ENCODE data around the gene C19orf38.

C19orf38 gene

GRCh38 chr19:10812902-10813404, 35.3 kb upstream of the C19orf38 start:
- H3K27ac ChIP-seq (replicated peaks): peak overlapping the region; percentile 89
- TF ChIP-seq, protein P1, sequence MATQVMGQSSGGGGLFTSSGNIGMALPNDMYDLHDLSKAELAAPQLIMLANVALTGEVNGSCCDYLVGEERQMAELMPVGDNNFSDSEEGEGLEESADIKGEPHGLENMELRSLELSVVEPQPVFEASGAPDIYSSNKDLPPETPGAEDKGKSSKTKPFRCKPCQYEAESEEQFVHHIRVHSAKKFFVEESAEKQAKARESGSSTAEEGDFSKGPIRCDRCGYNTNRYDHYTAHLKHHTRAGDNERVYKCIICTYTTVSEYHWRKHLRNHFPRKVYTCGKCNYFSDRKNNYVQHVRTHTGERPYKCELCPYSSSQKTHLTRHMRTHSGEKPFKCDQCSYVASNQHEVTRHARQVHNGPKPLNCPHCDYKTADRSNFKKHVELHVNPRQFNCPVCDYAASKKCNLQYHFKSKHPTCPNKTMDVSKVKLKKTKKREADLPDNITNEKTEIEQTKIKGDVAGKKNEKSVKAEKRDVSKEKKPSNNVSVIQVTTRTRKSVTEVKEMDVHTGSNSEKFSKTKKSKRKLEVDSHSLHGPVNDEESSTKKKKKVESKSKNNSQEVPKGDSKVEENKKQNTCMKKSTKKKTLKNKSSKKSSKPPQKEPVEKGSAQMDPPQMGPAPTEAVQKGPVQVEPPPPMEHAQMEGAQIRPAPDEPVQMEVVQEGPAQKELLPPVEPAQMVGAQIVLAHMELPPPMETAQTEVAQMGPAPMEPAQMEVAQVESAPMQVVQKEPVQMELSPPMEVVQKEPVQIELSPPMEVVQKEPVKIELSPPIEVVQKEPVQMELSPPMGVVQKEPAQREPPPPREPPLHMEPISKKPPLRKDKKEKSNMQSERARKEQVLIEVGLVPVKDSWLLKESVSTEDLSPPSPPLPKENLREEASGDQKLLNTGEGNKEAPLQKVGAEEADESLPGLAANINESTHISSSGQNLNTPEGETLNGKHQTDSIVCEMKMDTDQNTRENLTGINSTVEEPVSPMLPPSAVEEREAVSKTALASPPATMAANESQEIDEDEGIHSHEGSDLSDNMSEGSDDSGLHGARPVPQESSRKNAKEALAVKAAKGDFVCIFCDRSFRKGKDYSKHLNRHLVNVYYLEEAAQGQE (IDR thresholded peaks at IDR 0.05; ENCODE audit: insufficient replicate concordance, low read depth): no peak
- TF ChIP-seq CTCF (IDR thresholded peaks at IDR 0.05; ENCODE audit: insufficient read depth, low read length): no peak
- no peak; the same call in 1 of the 2 replicates for TF ChIP-seq GABPA (IDR thresholded peaks at IDR 0.05; ENCODE audit: low read depth)
- TF ChIP-seq POLR2AphosphoS5 (IDR thresholded peaks at IDR 0.05; ENCODE audit: low read depth): peak; percentile 83
- TF ChIP-seq SPI1 (IDR thresholded peaks at IDR 0.05; ENCODE audit: borderline replicate concordance, low read depth): peak; percentile 82
- peak; percentile 85 to 94 for DNase-seq (ENCODE audit: low read depth in 1 of 2, low spot score in 1 of 2)

DNA sequence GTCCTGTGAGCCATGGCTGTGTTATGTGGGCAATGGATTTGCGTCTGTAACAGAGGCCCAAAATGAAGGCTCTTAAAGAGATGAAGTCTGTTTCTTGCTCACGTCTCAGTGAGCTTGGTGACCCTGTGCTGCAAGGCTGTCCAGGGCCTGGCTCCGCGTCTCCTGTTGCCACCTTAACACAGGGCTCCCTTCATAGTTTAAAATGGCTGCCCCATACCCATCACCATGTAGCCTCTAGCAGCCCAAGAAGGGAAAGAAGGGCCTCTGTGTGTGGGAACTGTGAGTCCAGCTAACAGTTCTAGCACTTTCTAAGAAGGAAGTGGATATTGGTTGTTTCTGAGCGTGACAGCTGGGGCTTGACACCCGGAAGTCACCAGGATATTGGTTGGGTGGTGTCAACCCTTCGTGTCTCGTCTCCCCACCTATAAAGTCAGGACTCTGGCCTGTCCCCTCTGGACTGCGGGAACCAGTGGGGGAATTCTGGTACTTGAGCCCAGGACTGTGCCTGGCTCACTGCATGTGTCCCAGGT, 33.1 kb upstream of the C19orf38 start:
- Histone ChIP-seq H3K4me3 (replicated peaks; ENCODE audit: insufficient read depth, low read length) (no peak overlapping the region), H3K27ac (replicated peaks) (peak overlapping the region; percentile 89)
- no peak for TF ChIP-seq POLR2AphosphoS5 (IDR thresholded peaks at IDR 0.05; ENCODE audit: low read depth)
- no peak for TF ChIP-seq GABPA (IDR thresholded peaks at IDR 0.05; ENCODE audit: low read depth)
- TF ChIP-seq, protein P1 (IDR thresholded peaks at IDR 0.05; ENCODE audit: insufficient replicate concordance, low read depth): no peak
- no peak for TF ChIP-seq SPI1 (IDR thresholded peaks at IDR 0.05; ENCODE audit: borderline replicate concordance, low read depth)

More at GRCh38 chr19:10812902-10813404, 35.3 kb upstream of the C19orf38 start:
- H3K4me3 ChIP-seq (replicated peaks; ENCODE audit: insufficient read depth, low read length): no peak overlapping the region
- no peaks in the 10 kb centered on the region for H3K27me3 ChIP-seq (ENCODE audit: insufficient read depth, poor library complexity, severe bottlenecking)

DNA sequence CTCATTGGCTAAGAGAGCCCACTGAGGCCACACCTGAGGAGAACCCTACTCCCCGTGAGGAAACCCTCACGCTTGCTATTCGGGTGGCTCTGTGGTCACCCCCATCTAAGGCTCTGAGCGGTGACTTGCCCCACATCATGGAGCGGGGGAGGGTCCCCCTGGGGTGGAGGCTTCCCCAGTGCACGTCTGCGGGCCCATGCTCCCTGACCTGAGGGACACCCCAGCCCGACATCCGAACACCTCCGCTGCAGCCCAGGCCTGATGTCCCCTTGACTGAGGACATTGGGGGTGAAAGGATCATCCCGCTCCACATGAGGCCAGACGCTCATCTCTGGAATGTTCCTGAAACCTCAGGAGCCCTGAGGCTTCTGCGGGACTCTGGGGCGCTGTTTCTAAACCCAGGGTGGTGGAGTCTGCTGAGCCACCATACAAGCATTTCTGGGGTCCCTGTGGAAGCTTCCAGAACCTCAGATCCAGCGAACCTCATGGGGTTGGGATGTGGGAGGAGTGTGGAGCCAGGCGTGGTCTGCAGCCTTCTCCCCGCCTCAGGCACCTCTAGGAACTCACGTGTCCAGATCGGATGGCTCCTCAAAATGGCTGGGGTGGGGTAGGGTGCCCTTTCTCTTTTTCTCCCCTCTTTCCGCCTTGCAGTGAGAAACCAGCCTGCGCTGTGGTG, 32.1 kb upstream of the C19orf38 start:
- TF ChIP-seq, protein P1 (IDR thresholded peaks at IDR 0.05; ENCODE audit: insufficient replicate concordance, low read depth): no peak
- no peak for TF ChIP-seq POLR2AphosphoS5 (IDR thresholded peaks at IDR 0.05; ENCODE audit: low read depth)
- no peak for TF ChIP-seq CTCF (IDR thresholded peaks at IDR 0.05; ENCODE audit: insufficient read depth, low read length)
- TF ChIP-seq SPI1 (IDR thresholded peaks at IDR 0.05; ENCODE audit: borderline replicate concordance, low read depth): no peak
- no peak for TF ChIP-seq GABPA (IDR thresholded peaks at IDR 0.05; ENCODE audit: low read depth)
- peak overlapping the region; percentile 89 for H3K27ac ChIP-seq (replicated peaks)
- DNase-seq (ENCODE audit: low read depth in 1 of 2, low spot score in 1 of 2): no peak
- no peaks in the 10 kb centered on the region for H3K27me3 ChIP-seq (ENCODE audit: insufficient read depth, poor library complexity, severe bottlenecking)
- H3K4me3 ChIP-seq (replicated peaks; ENCODE audit: insufficient read depth, low read length): no peak overlapping the region

More for the DNA sequence above, 33.1 kb upstream of the C19orf38 start:
- DNase-seq (ENCODE audit: low read depth in 1 of 2, low spot score in 1 of 2): no peak
- H3K27me3 ChIP-seq (ENCODE audit: insufficient read depth, poor library complexity, severe bottlenecking): no peaks in the 10 kb centered on the region

Measured in HL-60 (cell line).